T1000 (cell line): ENCODE results near the gene DDR1.
"Not testable (repeated sequence)": the region's sequence is repeated elsewhere in the genome, so short reads cannot be mapped to it uniquely, and the experiment has no call there.

ENCODE experiments used
- DNase-seq: peaks from one replicate; lab custom pipeline; 2025; ENCODE audit warnings: mixed read lengths; lab: John Stamatoyannopoulos, UW

DDR1 gene

GRCh38 chr6:30894381-30894780 is 10.1 kb downstream of the DDR1 start:
- no peak for DNase-seq

- no peak for DNase-seq
Measured at GRCh38 chr6:30894935-30895334, 10.6 kb downstream of the DDR1 start.

GRCh38 chr6:30895343-30895742 is 11.0 kb downstream of the DDR1 start:
- no peak for DNase-seq

- no peak for DNase-seq
Measured at GRCh38 chr6:30896541-30896940, 12.2 kb downstream of the DDR1 start.

- no peak for DNase-seq
Measured at GRCh38 chr6:30897882-30898281, 13.6 kb downstream of the DDR1 start.

GRCh38 chr6:30898750-30899360 is 14.5 kb downstream of the DDR1 start:
- no peak for DNase-seq

GRCh38 chr6:30900863-30901417 is 16.6 kb downstream of the DDR1 start:
- DNase-seq, result no peak

- no peak for DNase-seq
Measured at GRCh38 chr6:30901436-30901835, 17.1 kb downstream of the DDR1 start.

- DNase-seq, result not testable (repeated sequence)
Measured at GRCh38 chr6:30902196-30902595, 17.9 kb downstream of the DDR1 start.

GRCh38 chr6:30902709-30903108 is 18.4 kb downstream of the DDR1 start:
- DNase-seq, result no peak

- no peak for DNase-seq
Measured at GRCh38 chr6:30903236-30903635, 18.9 kb downstream of the DDR1 start.

GRCh38 chr6:30907290-30907757 is 23.0 kb downstream of the DDR1 start:
- not testable (repeated sequence) for DNase-seq

GRCh38 chr6:30907758-30908591 is 23.7 kb downstream of the DDR1 start, which contains the start of gene GTF2H4:
Gene GTF2H4 (plus strand): TSS chr6:30908207.
- peak; percentile 97 for DNase-seq

- DNase-seq, result no peak
Measured at GRCh38 chr6:30908700-30909099, 24.4 kb downstream of the DDR1 start.

- not testable (repeated sequence) for DNase-seq
Measured at GRCh38 chr6:30910473-30910872, 26.2 kb downstream of the DDR1 start.

- DNase-seq, result no peak
Measured at GRCh38 chr6:30912746-30913520, 28.6 kb downstream of the DDR1 start.

GRCh38 chr6:30913721-30914075 is 29.4 kb downstream of the DDR1 start:
- no peak for DNase-seq

- peak; percentile 91 for DNase-seq
Measured at GRCh38 chr6:30914076-30914853, 29.9 kb downstream of the DDR1 start, which contains the start of gene VARS2. Gene VARS2 (plus strand): TSS chr6:30914238. CDS start chr6:30914837, 599 bp downstream.

GRCh38 chr6:30914854-30915590 is 30.7 kb downstream of the DDR1 start:
- DNase-seq, result no peak

- no peak for DNase-seq
Measured at GRCh38 chr6:30915591-30915946, 31.2 kb downstream of the DDR1 start.

GRCh38 chr6:30917041-30917440 is 32.7 kb downstream of the DDR1 start:
- no peak for DNase-seq
